ENCODE measurements around the gene ANKRD23. TPM values are rescaled to one million over a fixed set of nuclear protein-coding genes. Genes with fewer than 3 reads are reported as not detected.

ANKRD23 gene
- total and polyA plus RNA-seq, 2 of the 8 experiments (the other 6 are each of a cell fraction or from before 2014, with no cell fraction given): 3.4 to 3.5 TPM

DNA sequence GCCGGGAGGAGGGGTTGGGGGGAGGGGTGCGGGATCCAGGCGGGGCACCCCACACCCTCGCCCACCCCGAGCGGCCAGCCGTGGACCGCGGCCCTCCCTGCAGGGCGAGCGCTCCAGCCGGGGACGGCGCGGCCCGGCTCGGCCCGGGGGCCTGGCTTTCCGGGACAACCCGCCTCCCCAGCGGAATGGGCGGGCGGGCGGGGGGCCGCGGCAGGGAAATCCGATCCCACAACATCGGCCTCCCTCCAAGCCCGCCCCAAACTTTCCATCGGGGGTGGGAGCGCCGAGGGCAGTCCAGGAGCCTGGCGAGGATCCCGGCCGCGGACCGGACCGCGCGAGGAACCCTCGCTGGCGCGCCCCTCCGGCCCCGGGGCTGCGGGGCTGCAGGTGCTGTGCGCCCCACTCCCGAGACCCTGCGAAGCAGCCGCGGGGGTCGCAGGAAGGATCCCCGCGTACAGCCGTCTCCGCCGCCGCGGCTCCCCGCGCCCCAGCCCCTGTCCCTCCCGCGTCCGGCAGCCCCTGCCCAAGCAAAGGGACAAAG lies 25.5 kb upstream of the ANKRD23 start:
- peaks cover 4 to 36% of the 10 kb centered on the region in 2 experiments for H3K79me2 ChIP-seq (ENCODE audit: control insufficient read depth in 1 of 2, insufficient read depth in 2 of 2, low read length in 2 of 2)
- no peak for FAIRE-seq
- TF ChIP-seq JUND (IDR thresholded peaks at IDR 0.05; ENCODE audit: low read length): no peak
- TF ChIP-seq GABPA (IDR thresholded peaks at IDR 0.05; ENCODE audit: borderline replicate concordance, insufficient read depth, low read length): 0 out of 2 replicates have a peak, but pooled peaks have one; percentile 33
- TF ChIP-seq YY1 (IDR thresholded peaks at IDR 0.05; ENCODE audit: low read depth, low read length): no peak
- 0 out of 2 replicates have a peak, but pooled peaks have one; percentile 12 for TF ChIP-seq SP1 (IDR thresholded peaks at IDR 0.05; ENCODE audit: low read depth, low read length)
- peak; percentile 31 for TF ChIP-seq KDM4A (IDR thresholded peaks at IDR 0.05; ENCODE audit: low read depth, low read length, severe bottlenecking)

More for the DNA sequence above, 25.5 kb upstream of the ANKRD23 start:
- peak overlapping the region; percentile 85; the same call in 1 of the 2 replicates for H2BK5ac ChIP-seq (ENCODE audit: low read depth, low read length)
- H4K91ac ChIP-seq (replicated peaks; ENCODE audit: insufficient read length, low read length): peak overlapping the region; percentile 80
- H2BK12ac ChIP-seq (ENCODE audit: low read depth, low read length): no peak overlapping the region
- no peak overlapping the region for H2BK120ac ChIP-seq (replicated peaks; ENCODE audit: low read depth, low read length)
- ChIA-PET POLR2A (ENCODE audit: partially characterized antibody) (interaction anchor here (0.7 to 4.2 kb wide), 21 partner anchors 8 to 116 kb away, joined by 3 to 49 read pairs (median 5); partner anchors contain the start of gene ANKRD39), CTCF (ENCODE audit: partially characterized antibody) (interaction anchor here (0.9 to 6.1 kb wide), 9 partner anchors 9 to 82 kb away, joined by 3 to 47 read pairs (median 5); partner anchors contain the start of gene ANKRD39)
- peaks cover 14% of the 10 kb centered on the region for H3K23me2 ChIP-seq (ENCODE audit: low read depth, low read length)
- H3K4me3 ChIP-seq (ENCODE audit: extremely low read depth in 1 of 4, insufficient read depth in 2 of 4, low read depth in 3 of 4, low read length in 4 of 4): peak overlapping the region; percentile 76 to 86 (median 80)
- no peak overlapping the region for H3K14ac ChIP-seq (ENCODE audit: insufficient read length)
- no peak overlapping the region for H2AFZ ChIP-seq (ENCODE audit: low read length)
- peaks cover 15% of the 10 kb centered on the region for H3K79me1 ChIP-seq (ENCODE audit: low read depth, low read length)
- peak overlapping the region; percentile 91 to 94 for H3K4me2 ChIP-seq (ENCODE audit: insufficient read depth in 1 of 2, low read depth in 2 of 2, low read length in 2 of 2)
- H3K36me3 ChIP-seq (ENCODE audit: control insufficient read depth in 2 of 4, insufficient read depth in 4 of 4, low read length in 3 of 4): peaks cover 20 to 32% (median 24%) of the 10 kb centered on the region in 4 experiments
- peak overlapping the region; percentile 58 to 89 (median 84) for H3K9ac ChIP-seq (replicated peaks in 1 of 4; ENCODE audit: extremely low read depth in 1 of 4, low read depth in 3 of 4, low read length in 3 of 4)
- H3K56ac ChIP-seq (replicated peaks; ENCODE audit: insufficient read length, low read depth, low read length): no peak overlapping the region
- H3K9me3 ChIP-seq (ENCODE audit: insufficient read depth in 2 of 2, low read depth in 1 of 2, low read length in 1 of 2): no peaks in the 10 kb centered on the region
- no peak overlapping the region for H2AK5ac ChIP-seq (ENCODE audit: low read depth, low read length)
- peak overlapping the region; percentile 91; the same call in 1 of the 2 replicates for H3K27ac ChIP-seq (ENCODE audit: low read depth, low read length)
- peaks cover 11 to 33% (median 20%) of the 10 kb centered on the region in 4 experiments for H3K4me1 ChIP-seq (replicated peaks in 1 of 4; ENCODE audit: control insufficient read depth in 3 of 4, insufficient read depth in 4 of 4, low read length in 3 of 4)
- peak overlapping the region; percentile 90 for H3K18ac ChIP-seq (ENCODE audit: extremely low read depth, low read length)
- H2BK20ac ChIP-seq (ENCODE audit: low read length): no peak overlapping the region
- H2BK15ac ChIP-seq (ENCODE audit: low read length): no peak overlapping the region
- DNase-seq (ENCODE audit: low read depth in 1 of 2, low spot score in 2 of 2): peak in 1 of 2 experiments; percentile 71
- peak overlapping the region; percentile 97; the same call in 1 of the 2 replicates for H4K8ac ChIP-seq (ENCODE audit: extremely low read depth, insufficient read depth, low read length)
- H3K27me3 ChIP-seq (replicated peaks in 1 of 4; ENCODE audit: control insufficient read depth in 3 of 4, extremely low read depth in 1 of 4, insufficient read depth in 3 of 4, low read length in 3 of 4): peaks cover 0 to 3% (median 0%) of the 10 kb centered on the region in 4 experiments; a peak in 2 of 7 replicates
- no peak overlapping the region for H3K23ac ChIP-seq (ENCODE audit: insufficient read length)
- H4K20me1 ChIP-seq (replicated peaks in 1 of 2; ENCODE audit: control insufficient read depth in 1 of 2, insufficient read depth in 2 of 2, low read length in 2 of 2): peaks cover 5 to 16% of the 10 kb centered on the region in 2 experiments
- H4K5ac ChIP-seq (ENCODE audit: insufficient read length, low read depth, low read length): peak overlapping the region; percentile 80
- no CpG with 5 or more reads among the region's 64 CpGs for WGBS, 2 experiments (ENCODE audit: extremely low coverage in 1 of 2, insufficient coverage in 1 of 2, insufficient read length in 1 of 2, insufficient replicate concordance in 2 of 2, low coverage in 1 of 2, low lambda C conversion rate in 2 of 2, missing lambda C conversion rate in 1 of 2)
- no peak overlapping the region for H3K4ac ChIP-seq (replicated peaks; ENCODE audit: insufficient read length, low read depth, low read length)

All from H1 (cell line).